ENCODE data around the gene NOP14. TPM values are rescaled to one million over a fixed set of nuclear protein-coding genes. Genes with fewer than 3 reads are reported as not detected.

The NOP14 gene
- total and polyA plus RNA-seq, 7 donors: 24.7 to 48.1 (median 44.4) TPM

- DNase-seq (no peak), ATAC-seq (peak in 1 of 4 donors; percentile 6)
- intact Hi-C loops (cut with DNase I): loop anchor here (2.0 to 10.0 kb wide), 3 partner anchors 29 to 169 kb away; partner anchors contain the start of genes ADD1 (in 1 of the 2), GRK4 (in 1 of the 2) and NOP14 (in 1 of the 2)
Observed at GRCh38 chr4:2933566-2934076, 29.6 kb downstream of the NOP14 start.

GRCh38 chr4:2932951-2933565 is 30.1 kb downstream of the NOP14 start:
- 52 to 66% (median 56%) methylated on average over 15 of the region's 15 CpGs for WGBS, 3 donors
- peak in 1 of 2 donors; percentile 70 for DNase-seq
- intact Hi-C loops (cut with DNase I): loop anchor here (5.0 to 10.0 kb wide), 2 partner anchors 91 to 168 kb away; partner anchors contain the start of gene ADD1 (in 1 of the 2)

More at GRCh38 chr4:2933566-2934076, 29.6 kb downstream of the NOP14 start:
- Histone ChIP-seq H3K4me1 (peaks cover 58% of the 10 kb centered on the region), H3K27ac (peak overlapping the region; percentile 97), H3K4me3 (peak overlapping the region; percentile 100), H3K27me3 (ENCODE audit: insufficient read depth in 3 of 3, low read length in 2 of 3) (no peaks in the 10 kb centered on the region), H3K36me3 (ENCODE audit: insufficient read depth in 1 of 2, low read depth in 1 of 2) (peaks cover 0 to 38% of the 10 kb centered on the region in 2 donors), H3K9me3 (no peaks in the 10 kb centered on the region)
- no peak for TF ChIP-seq CTCF (IDR thresholded peaks at IDR 0.05)
- WGBS, 3 donors: 16 to 34% (median 24%) methylated on average over 13 to 31 of the region's 31 CpGs

DNA sequence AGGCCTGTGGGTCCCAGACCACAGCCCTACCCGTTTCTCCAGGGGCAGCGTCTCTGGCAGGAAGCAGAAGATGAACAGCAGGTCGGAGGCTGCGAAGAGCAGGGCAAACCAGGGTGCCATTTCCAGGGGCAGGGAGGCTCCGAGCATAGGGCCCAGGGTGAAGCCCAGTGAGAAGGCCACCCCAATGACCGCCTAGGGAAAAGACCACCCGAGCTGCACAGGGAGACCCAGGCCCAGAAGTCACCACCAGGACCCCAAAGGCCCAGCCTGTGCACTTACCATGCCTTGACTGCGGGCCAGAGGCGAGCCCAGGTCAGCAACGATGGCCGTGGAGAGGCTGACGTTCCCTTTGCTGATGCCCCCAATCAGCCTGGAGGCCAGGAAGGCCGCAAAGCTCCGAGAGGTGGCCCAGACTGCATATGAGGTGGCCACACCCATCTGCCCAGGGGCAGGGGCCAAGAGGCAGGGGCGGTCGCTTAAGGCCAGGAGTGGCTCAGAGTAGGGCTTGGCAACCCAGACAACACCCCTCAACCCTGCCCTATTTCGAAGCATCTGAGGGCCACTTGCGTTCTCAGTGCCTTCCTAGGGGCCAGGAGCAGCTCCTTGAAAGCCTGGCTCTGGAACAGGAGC is 30.8 kb downstream of the NOP14 start:
- no peak for TF ChIP-seq CTCF (IDR thresholded peaks at IDR 0.05)

More at GRCh38 chr4:2932951-2933565, 30.1 kb downstream of the NOP14 start:
- Histone ChIP-seq H3K27me3 (ENCODE audit: insufficient read depth in 3 of 3, low read length in 2 of 3) (no peaks in the 10 kb centered on the region), H3K27ac (peak overlapping the region; percentile 97), H3K9me3 (no peaks in the 10 kb centered on the region), H3K4me3 (peak overlapping the region; percentile 100), H3K4me1 (peaks cover 58% of the 10 kb centered on the region), H3K36me3 (ENCODE audit: insufficient read depth in 1 of 2, low read depth in 1 of 2) (peaks cover 0 to 38% of the 10 kb centered on the region in 2 donors)
- ATAC-seq: no peak
- no peak for TF ChIP-seq CTCF (IDR thresholded peaks at IDR 0.05)

GRCh38 chr4:2931512-2932301 is 31.5 kb downstream of the NOP14 start:
- Histone ChIP-seq H3K27ac (peak overlapping the region; percentile 97), H3K4me3 (no peak overlapping the region)

More for the DNA sequence above, 30.8 kb downstream of the NOP14 start:
- ATAC-seq (no peak), DNase-seq (peak in 1 of 2 donors; percentile 61)
- 73 to 83% (median 79%) methylated on average over 16 to 18 of the region's 18 CpGs for whole genome bisulfite sequencing, 3 donors
- Histone ChIP-seq H3K27me3 (ENCODE audit: insufficient read depth in 3 of 3, low read length in 2 of 3) (no peaks in the 10 kb centered on the region), H3K36me3 (ENCODE audit: insufficient read depth in 1 of 2, low read depth in 1 of 2) (peaks cover 0 to 38% of the 10 kb centered on the region in 2 donors), H3K27ac (peak overlapping the region; percentile 97), H3K4me1 (peaks cover 52% of the 10 kb centered on the region), H3K4me3 (no peak overlapping the region), H3K9me3 (no peaks in the 10 kb centered on the region)
- intact Hi-C loops (cut with DNase I): loop anchor here (5.0 to 10.0 kb wide), 2 partner anchors 90 to 168 kb away; partner anchors contain the start of gene ADD1 (in 1 of the 2)

More at GRCh38 chr4:2931512-2932301, 31.5 kb downstream of the NOP14 start:
- ATAC-seq (no peak), DNase-seq (peak; percentile 64 to 81)
- peak; percentile 14 for TF ChIP-seq CTCF (IDR thresholded peaks at IDR 0.05)
- Histone ChIP-seq H3K4me1 (peaks cover 46% of the 10 kb centered on the region), H3K27me3 (ENCODE audit: insufficient read depth in 3 of 3, low read length in 2 of 3) (no peaks in the 10 kb centered on the region), H3K9me3 (no peaks in the 10 kb centered on the region), H3K36me3 (ENCODE audit: insufficient read depth in 1 of 2, low read depth in 1 of 2) (peaks cover 2 to 43% of the 10 kb centered on the region in 2 donors)
- WGBS, 3 donors: 65 to 72% (median 67%) methylated on average over 35 to 38 of the region's 38 CpGs
- intact Hi-C loops (cut with DNase I): loop anchor here (5.0 to 10.0 kb wide), 2 partner anchors 89 to 167 kb away; partner anchors contain the start of gene ADD1 (in 1 of the 2)

All from psoas muscle (tissue), 8 donors.